Prostate gland (tissue), 2 donors: Measurements from ENCODE around the gene EPB41L4A.

Experiments used
- CTCF ChIP-seq, 4 experiments: fragments of 200-600 bp in 2 of 4; fragments of 450-650 bp in 2 of 4; sonication (generic) in 2 of 4; IDR thresholded peaks; 1 replicate in 3 of 4; 2 replicates in 1 of 4; pipeline ENCODE4 v1.5.1; 2016 to 2019; ENCODE audit warnings: antibody characterized with exemption in 4 of 4, mild to moderate bottlenecking in 2 of 4, moderate library complexity in 2 of 4
- POLR2A ChIP-seq: fragments of 450-650 bp; IDR thresholded peaks from one replicate; pipeline ENCODE4 v1.6.1; 2016; ENCODE audit warnings: antibody characterized with exemption, mild to moderate bottlenecking
- POLR2AphosphoS5 ChIP-seq: sonication (generic); formaldehyde crosslinking; IDR thresholded peaks from one replicate; pipeline ENCODE4 v1.6.1; 2017; ENCODE audit warnings: antibody characterized with exemption

GRCh38 chr5:112183874-112184273 lies 235.2 kb downstream of the EPB41L4A start:
- TF ChIP-seq CTCF (IDR thresholded peaks at IDR 0.05): no peak
- TF ChIP-seq POLR2A: no peak
- no peak for TF ChIP-seq POLR2AphosphoS5
